Activated naive CD8-positive, alpha-beta T cell (primary cell): ENCODE measurements around the gene NT5M.

Experiments used
- H3K27ac Mint-ChIP-seq: one replicate; pipeline ENCODE4 v1.8.0; 2021; ENCODE audit warnings: mixed read lengths
- H3K27me3 Mint-ChIP-seq: one replicate; pipeline ENCODE4 v1.8.0; 2021; ENCODE audit warnings: mixed read lengths
- H3K36me3 Mint-ChIP-seq: one replicate; pipeline ENCODE4 v1.8.0; 2021; ENCODE audit warnings: mixed read lengths
- H3K4me1 Mint-ChIP-seq: one replicate; pipeline ENCODE4 v1.8.0; 2021; ENCODE audit warnings: low read depth, mixed read lengths
- H3K4me3 Mint-ChIP-seq: one replicate; pipeline ENCODE4 v1.8.0; 2021; ENCODE audit warnings: mild to moderate bottlenecking, mixed read lengths
- H3K9me3 Mint-ChIP-seq: one replicate; pipeline ENCODE4 v1.8.0; 2021; ENCODE audit warnings: low read depth, mixed read lengths

The NT5M gene

DNA sequence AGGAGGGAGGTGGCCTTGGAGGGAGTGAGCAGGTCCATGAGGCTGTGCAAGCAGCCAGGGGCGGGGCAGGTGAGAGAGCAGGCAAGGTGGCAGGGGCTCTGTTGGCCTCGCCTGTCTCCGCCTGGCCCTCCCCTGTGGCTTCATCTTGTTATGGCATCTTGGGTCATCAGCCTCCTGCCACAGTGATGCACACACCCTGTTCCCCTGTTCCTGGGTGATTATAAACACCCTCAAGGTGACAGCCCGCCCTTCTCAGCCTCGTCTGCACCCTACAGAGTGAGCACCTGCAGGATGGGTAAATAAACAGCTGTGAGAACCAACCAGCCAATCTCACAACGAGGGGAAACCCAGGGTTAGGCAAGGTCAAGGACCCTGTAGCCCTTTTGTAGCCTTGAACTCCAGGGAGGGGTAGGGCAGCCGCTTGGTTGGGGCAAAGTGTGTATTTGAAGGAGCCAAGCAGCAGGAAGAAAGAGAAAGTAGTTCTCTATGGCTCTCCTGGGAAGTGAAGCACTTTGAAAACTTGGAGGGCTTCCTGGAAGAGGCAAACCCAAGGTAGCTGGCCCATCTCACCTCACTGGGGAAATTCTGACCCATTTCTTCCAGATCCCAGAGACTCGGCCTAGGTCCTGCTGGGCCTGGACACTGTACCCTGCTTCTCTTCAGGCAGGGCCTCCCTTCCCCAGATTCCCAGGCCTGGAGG lies 60.6 kb downstream of the NT5M start:
- Mint-ChIP-seq H3K27me3 (peaks cover 4% of the 10 kb centered on the region), H3K36me3 (no peaks in the 10 kb centered on the region), H3K9me3 (peaks cover 8% of the 10 kb centered on the region), H3K4me1 (no peaks in the 10 kb centered on the region), H3K27ac (no peak overlapping the region), H3K4me3 (no peak overlapping the region)

DNA sequence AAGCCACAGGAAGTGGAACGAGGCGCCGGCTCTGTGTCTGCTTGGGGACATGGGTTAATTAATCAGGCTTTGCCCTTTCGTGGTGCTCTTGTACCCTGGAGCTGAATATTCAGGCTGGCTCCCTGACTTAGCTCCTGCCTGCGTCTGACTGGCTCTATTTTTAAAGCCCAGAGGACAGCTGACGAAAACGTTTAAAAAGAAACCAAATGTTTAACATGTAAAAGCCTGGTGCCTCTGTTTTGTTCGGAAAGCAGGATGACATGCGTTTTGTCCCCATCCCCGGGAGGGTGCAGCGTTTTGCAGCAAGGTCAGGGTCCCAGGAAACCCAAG lies 61.1 kb downstream of the NT5M start:
- H3K27ac Mint-ChIP-seq = no peak overlapping the region
- peaks cover 8% of the 10 kb centered on the region for H3K9me3 Mint-ChIP-seq
- H3K27me3 Mint-ChIP-seq = peaks cover 4% of the 10 kb centered on the region

DNA sequence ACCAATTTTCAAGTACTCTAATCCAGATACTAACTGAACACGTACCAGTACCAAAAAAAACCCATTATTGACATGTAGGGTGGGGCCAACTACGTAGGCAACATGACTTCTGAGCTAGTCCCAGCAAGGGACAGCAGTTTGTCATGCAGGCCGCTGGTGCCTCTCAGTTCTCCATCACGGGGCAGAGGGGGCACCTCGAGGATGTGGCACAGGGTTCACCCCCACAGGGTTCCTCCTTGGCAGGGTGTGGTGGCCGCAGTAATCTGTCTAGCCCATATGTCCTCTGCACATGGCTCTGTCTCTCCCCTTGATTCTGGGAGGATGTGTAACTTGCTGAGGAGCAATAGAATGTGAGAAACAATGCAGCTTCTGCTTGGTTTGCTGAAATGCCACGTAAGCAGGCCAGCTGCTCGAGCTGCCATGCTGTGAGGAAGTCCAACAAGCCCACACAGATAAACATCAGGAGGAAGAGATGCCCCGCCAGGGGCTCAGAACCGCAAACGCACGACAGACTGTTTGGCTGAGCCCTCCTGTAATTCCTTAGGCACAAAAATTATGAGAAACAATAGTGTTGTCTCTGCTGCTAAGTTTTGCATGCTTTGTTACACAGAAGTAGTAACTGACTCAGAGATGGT lies 62.4 kb downstream of the NT5M start:
- no peak overlapping the region for H3K27ac Mint-ChIP-seq
- H3K27me3 Mint-ChIP-seq = peaks cover 4% of the 10 kb centered on the region
- peaks cover 1% of the 10 kb centered on the region for H3K9me3 Mint-ChIP-seq
- no peak overlapping the region for H3K4me3 Mint-ChIP-seq
- no peaks in the 10 kb centered on the region for H3K36me3 Mint-ChIP-seq
- H3K4me1 Mint-ChIP-seq = no peaks in the 10 kb centered on the region

More for the DNA sequence above, 61.1 kb downstream of the NT5M start:
- Mint-ChIP-seq H3K4me1 (no peaks in the 10 kb centered on the region), H3K4me3 (no peak overlapping the region), H3K36me3 (no peaks in the 10 kb centered on the region)

DNA sequence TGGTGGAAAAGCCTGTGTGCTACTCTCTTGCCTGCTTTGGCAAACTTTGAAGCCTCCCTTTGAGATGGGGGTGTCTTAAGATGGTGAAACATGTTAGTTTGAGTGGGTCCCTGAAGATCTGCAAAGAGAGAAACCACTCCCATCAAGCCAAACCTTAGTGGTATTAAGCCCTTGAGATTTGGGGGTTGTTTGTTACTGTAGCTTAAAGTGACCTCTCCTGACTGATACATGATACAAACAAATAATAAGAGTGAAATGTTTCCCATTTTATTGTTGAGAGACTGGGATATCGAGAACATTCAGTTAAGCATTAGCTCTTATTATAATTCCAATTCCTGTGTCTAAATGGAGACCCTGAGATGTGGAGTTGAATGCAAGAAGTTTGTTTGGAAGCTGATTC lies 63.1 kb downstream of the NT5M start:
- Mint-ChIP-seq H3K36me3 (no peaks in the 10 kb centered on the region), H3K9me3 (no peaks in the 10 kb centered on the region), H3K27me3 (peaks cover 3% of the 10 kb centered on the region), H3K4me1 (no peaks in the 10 kb centered on the region), H3K27ac (no peak overlapping the region), H3K4me3 (no peak overlapping the region)

DNA sequence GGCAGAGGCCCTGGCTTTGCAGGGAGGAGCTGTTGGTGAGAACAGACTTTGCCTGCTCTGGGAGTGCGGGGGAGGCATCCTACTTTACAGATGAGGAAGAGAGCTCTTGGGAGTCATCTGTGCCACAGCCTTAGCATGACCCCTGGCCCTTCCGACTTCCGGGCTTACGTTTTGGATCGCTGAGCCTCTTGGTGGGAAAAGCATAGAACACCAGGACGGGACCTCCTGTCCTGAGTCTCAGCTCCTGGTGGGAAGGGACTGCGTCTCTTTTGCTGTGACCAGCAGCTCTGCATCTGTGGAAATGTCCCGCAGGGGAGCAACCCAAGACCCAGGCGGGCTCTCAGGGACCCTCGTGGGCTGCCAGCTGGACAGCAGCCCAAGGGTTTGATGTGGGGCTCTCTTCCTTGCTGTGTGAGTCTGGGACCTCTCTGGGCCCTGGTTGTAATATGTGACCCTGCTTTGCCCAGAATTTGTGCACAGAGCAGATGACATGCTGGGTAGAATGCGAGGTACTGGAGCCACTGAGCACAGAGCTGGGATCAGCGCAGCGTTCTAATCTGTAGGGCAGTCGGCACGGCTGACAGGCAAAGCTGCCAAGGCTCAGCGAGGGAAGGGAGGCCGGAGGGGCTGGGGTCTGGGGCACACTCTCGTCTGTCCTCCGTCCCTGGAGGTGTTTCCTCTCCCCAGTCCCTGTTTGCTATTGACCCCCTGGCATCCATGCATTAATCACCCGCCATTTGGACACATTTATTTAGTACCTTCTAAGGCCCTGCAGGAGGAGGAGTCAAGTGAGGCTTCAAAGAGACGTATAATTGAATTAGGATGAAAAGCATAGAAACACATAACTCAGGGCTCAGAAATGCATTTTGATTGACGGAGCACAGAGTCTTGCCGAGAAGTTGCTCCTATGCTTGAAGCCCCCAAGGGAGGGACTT lies 64.0 kb downstream of the NT5M start:
- peaks cover 2% of the 10 kb centered on the region for H3K27me3 Mint-ChIP-seq

DNA sequence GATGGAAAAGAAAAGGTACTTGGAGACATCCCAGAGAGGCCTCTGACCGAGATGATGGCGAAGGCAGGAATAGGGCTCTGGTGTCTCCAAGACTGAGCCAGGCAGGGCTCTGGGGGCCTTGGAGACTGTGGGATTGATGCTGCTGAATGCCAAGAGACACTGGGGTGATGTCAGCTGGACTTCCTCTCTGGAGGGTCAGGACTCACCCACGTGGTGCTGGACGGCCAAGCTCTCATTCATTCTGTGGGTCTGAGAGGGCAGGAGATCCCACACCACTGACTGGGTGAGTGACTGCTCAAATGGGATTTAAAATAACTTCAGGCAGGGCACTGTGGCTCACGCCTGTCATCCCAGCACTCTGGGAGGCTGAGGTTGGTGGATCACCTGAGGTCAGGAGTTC lies 64.8 kb downstream of the NT5M start:
- H3K4me3 Mint-ChIP-seq = no peak overlapping the region
- H3K4me1 Mint-ChIP-seq = no peaks in the 10 kb centered on the region
- no peak overlapping the region for H3K27ac Mint-ChIP-seq
- no peaks in the 10 kb centered on the region for H3K9me3 Mint-ChIP-seq
- peaks cover 2% of the 10 kb centered on the region for H3K27me3 Mint-ChIP-seq
- H3K36me3 Mint-ChIP-seq = no peaks in the 10 kb centered on the region

More for the DNA sequence above, 64.0 kb downstream of the NT5M start:
- H3K4me3 Mint-ChIP-seq = no peak overlapping the region
- H3K4me1 Mint-ChIP-seq = no peaks in the 10 kb centered on the region
- H3K9me3 Mint-ChIP-seq = no peaks in the 10 kb centered on the region
- no peak overlapping the region for H3K27ac Mint-ChIP-seq
- no peaks in the 10 kb centered on the region for H3K36me3 Mint-ChIP-seq

DNA sequence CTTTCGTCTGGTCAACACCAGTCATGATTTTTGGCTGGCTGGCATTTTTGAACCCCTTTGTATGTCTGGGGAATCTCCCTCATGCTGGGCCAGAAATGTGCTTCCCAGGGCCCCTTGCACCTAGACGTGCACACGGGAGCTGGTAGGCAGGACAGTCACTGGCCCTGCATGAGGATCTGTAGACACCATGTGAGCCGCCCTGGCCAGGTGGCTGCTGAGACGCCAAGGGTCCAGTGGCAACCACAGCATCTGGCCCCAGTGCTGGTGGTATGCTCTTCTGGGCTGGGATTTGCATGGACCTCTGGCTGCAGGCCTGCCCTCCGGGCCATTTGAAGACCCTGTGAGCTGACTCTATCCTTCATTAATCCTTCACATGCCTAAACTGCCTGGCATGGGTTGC lies 67.5 kb downstream of the NT5M start:
- H3K4me1 Mint-ChIP-seq = no peaks in the 10 kb centered on the region
- H3K9me3 Mint-ChIP-seq = no peaks in the 10 kb centered on the region
- no peak overlapping the region for H3K27ac Mint-ChIP-seq
- peaks cover 2% of the 10 kb centered on the region for H3K27me3 Mint-ChIP-seq
- H3K36me3 Mint-ChIP-seq = no peaks in the 10 kb centered on the region
- no peak overlapping the region for H3K4me3 Mint-ChIP-seq

DNA sequence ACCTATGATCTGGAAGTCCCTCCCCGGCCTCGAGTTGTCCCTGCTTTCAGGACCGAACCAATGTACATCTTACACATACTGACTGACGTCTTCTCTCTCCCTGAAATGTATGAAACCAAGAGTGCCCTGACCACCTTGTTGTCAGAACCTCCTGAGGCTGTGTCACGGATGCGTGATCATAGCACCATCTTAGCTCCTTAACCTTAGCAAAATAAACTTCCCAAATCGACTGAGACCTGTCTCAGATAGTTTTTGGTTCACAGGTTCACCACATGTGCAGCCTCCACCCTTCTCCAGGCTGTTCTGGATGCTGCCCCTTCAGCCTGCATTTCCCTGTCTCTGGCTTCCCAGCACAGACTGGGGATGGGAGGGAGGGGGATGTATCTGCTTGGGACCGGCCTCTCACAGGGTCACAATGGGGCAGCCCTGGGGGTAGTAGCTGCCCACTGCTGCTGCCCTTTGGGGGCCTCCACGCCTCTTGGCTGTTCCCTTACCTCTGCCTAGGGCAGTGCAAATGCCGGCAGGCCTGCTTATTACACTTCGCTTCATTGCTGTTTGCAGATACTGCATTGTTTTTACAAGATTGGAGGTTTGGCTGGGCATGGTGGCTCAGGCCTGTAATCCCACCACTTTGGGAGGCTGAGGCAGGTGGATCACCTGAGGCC lies 69.8 kb downstream of the NT5M start:
- no peak overlapping the region for H3K27ac Mint-ChIP-seq
- no peak overlapping the region for H3K4me3 Mint-ChIP-seq
- no peaks in the 10 kb centered on the region for H3K9me3 Mint-ChIP-seq
- H3K27me3 Mint-ChIP-seq = no peaks in the 10 kb centered on the region
- no peaks in the 10 kb centered on the region for H3K4me1 Mint-ChIP-seq
- no peaks in the 10 kb centered on the region for H3K36me3 Mint-ChIP-seq

DNA sequence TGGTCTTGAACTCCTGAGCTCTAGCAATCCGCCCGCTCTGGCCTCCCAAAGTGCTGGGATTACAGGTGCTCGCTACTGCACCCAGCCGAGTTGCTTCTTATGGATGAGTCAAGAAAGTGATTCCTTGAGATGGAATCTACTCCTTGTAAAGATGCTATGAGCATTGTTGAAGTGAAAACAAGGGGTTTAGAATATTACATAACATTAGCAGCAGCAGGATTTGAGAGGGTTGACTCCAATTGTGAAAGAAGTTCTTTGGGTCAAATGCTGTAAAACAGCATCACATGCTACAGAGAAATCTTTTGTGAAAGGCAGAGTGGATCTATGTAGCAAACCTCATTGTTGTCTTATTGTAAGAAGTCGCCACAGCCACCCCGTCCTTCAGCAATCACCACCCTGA lies 72.7 kb downstream of the NT5M start:
- H3K27me3 Mint-ChIP-seq = no peaks in the 10 kb centered on the region
- no peaks in the 10 kb centered on the region for H3K36me3 Mint-ChIP-seq
- no peaks in the 10 kb centered on the region for H3K4me1 Mint-ChIP-seq
- no peak overlapping the region for H3K4me3 Mint-ChIP-seq
- H3K27ac Mint-ChIP-seq = no peak overlapping the region
- H3K9me3 Mint-ChIP-seq = no peaks in the 10 kb centered on the region

DNA sequence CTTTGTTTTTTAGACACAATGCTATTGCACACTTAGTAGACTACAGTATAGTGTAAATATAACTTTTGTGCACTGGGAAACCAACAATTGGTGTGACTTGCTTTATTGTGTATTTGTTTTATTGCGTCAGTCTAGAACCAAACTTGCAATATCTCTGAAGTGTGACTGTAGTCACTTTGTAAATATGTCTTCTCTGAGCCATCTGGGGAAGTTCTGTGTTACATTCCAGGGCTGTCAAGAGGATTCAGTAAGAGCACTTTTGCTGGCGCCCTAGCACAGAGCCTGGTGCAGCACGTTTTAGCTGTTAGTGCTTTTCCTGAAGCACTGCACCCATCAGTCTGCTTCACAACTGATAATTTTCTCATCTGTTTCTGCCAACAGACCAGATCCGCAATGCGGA lies 73.2 kb downstream of the NT5M start:
- Mint-ChIP-seq H3K27me3 (no peaks in the 10 kb centered on the region), H3K36me3 (no peaks in the 10 kb centered on the region), H3K9me3 (no peaks in the 10 kb centered on the region), H3K4me3 (no peak overlapping the region), H3K27ac (no peak overlapping the region), H3K4me1 (no peaks in the 10 kb centered on the region)

DNA sequence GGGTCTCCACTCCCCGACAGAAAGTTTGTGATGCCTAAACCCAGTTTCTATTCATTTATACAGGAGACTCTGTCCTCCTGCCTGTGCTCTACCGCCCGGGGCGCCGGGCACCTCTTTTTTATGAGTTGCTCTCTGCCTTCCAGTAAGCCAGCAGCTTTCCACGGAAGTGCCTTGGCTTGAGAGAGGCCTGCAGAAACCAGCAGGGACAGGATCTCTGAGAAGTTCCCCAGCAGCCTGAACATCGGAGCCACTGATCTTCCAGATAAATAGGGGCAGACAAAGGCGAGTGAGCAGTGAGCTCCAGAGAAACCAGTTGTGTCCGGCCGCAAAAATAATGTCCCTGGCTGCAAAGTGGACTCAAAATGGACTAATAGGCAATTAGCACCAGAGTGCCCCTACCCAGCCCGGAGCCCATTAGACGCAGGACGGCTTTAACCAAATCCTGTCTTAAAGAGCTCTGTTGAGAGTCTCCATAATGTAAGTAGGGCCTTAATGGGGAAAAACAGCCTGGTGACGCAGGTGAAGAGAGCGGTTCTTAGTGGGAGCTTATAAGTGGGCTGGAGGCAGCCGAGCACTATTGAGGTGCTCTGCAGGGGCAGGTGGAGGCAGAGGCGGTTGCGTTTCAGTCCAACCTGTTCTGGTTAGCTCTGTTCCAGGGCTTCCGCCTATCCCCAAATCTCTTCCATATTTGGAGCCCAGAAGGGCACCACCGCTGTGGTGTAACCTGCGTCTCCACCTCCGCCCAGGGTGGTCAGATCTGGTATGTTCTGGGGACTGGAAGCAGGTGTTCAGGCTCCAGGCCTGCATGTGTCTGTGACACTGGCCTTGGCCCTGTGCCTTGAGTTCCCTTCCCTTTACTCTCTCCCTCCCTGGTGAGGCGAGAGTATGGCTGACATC lies 74.1 kb downstream of the NT5M start:
- Mint-ChIP-seq H3K4me3 (no peak overlapping the region), H3K27ac (no peak overlapping the region), H3K9me3 (no peaks in the 10 kb centered on the region), H3K36me3 (no peaks in the 10 kb centered on the region), H3K4me1 (no peaks in the 10 kb centered on the region), H3K27me3 (peaks cover 2% of the 10 kb centered on the region)

DNA sequence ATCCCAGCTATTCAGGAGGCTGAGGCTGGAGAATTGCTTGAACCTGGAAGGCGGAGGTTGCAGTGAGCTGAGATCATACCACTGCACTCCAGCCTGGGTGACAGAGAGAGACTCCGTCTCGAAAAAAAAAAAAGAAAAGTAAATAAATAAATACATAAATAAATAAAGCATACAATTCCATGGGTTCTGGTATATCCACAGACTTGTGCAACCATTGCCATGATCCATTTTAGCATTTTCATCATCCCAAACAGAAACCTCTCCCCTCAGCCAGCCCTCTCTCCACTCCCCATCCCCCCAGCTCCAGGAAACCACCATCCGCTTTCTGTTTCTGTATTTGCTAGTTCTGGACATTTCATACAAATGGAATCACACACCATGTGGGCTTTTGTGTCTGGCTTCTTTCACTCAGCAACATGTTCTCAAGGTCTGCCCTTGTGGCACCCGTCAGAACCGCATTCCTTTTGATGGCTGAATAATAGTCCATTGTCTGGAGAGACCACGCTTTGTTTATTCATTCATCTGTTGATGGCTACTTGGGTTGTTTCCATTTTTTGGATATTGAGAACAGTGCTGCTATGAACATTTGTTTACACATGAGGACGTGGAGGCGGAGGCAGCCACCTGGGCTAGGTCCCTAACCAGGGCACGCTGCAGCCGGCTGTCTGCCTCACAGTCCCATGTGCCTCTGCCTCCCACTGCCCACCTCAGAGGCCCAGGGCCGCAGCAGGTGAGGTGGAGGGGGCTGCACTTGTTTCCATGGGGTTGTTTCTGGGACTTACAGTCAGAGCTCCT lies 76.2 kb downstream of the NT5M start:
- Mint-ChIP-seq H3K9me3 (no peaks in the 10 kb centered on the region), H3K4me3 (no peak overlapping the region), H3K27me3 (peaks cover 2% of the 10 kb centered on the region), H3K4me1 (no peaks in the 10 kb centered on the region), H3K36me3 (no peaks in the 10 kb centered on the region), H3K27ac (no peak overlapping the region)

DNA sequence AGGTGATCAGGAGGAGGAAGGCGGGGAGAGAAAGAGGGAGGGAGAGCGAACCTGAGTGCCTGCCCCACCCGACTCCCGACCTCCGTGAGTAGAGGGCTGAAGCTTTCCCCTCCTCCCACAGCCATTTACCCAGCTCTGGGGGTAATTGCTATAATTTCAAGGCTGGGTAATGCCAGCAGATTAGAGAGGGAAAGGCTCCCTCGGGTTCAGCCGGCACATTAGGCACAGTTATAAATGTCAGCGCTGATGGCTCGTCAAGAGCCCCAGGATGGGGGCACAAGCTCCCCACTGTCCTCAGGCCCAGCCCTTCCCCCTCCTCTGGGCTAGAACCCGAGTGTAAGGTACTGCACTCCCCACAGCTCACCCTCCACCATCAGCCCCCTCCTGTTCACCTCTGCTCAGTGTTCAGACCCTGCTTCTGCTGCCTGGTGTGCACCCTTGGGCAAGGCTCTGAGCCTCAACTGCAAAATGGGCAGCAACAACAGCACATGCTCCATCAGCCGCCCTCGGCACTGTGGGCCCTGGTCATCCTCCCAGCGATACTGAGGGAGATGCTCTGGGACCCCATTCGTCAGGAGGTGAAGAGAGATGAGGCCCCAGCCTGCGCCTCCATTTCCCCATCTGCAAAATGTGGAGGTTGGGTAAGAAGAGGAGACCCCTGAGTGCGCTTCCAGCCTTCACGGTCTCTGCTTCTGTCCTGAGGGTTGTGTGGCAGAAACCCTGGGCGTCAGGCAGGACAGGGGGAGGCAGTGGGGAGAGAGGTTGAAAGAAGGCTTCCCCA lies 77.2 kb downstream of the NT5M start:
- Mint-ChIP-seq H3K27ac (no peak overlapping the region), H3K27me3 (peaks cover 2% of the 10 kb centered on the region), H3K36me3 (no peaks in the 10 kb centered on the region), H3K4me1 (no peaks in the 10 kb centered on the region), H3K9me3 (no peaks in the 10 kb centered on the region), H3K4me3 (no peak overlapping the region)
